GM21360 (cell line): ENCODE data around the gene ANKRD6.
"Not testable (repeated sequence)": the region's sequence is repeated elsewhere in the genome, so short reads cannot be mapped to it uniquely, and the experiment has no call there.

Experiments
- ATAC-seq: cut with Tn5 transposase; IDR thresholded peaks from one replicate; pipeline ENCODE4 v1.9.1; 2021; ENCODE audit warnings: mild to moderate bottlenecking, moderate library complexity; ENCODE audit not compliant: unreplicated experiment

Gene ANKRD6

GRCh38 chr6:89591745-89592144, 158.8 kb downstream of the ANKRD6 start:
- ATAC-seq: no peak

DNA sequence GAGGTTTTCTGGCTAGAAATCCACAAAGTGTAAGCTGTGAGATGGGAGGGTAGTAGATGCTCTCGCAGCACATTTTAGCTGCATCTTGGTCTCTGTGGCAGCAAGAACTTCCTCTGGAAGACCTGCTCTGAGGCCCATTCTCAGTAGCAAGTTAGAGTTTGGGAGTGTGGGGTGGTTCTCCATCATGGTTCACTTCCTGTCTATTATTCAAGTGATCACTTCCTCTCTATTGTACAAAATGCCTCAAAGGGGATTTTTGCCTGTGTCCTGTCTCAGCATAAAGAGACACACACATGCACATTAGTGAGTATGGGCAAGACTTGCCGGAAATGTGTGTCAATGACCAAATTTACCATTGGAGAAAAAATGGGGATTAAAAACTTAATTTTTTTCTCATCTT, 163.1 kb downstream of the ANKRD6 start:
- ATAC-seq: peak; percentile 94

DNA sequence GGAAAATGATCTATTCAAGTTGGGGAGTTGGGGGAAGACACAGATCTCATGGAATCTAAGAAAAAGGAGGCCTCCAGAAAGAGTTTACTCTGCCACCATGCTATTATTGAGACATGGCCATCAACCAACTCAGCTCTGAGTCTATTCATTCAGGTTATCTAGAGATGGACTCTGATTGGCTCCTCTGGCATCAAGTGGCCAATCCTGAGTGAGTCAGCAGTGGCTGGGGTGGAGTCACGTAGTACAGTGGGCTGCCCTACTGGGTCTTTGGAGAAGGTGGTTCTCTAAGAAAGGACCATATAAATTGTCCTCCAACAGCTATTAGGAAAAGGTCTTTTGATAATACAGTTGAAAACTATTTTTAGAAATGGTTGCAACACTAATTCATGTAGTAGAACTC, 163.5 kb downstream of the ANKRD6 start:
- no peak for ATAC-seq

- no peak for ATAC-seq
Observed at GRCh38 chr6:89597372-89597771, 164.4 kb downstream of the ANKRD6 start.

DNA sequence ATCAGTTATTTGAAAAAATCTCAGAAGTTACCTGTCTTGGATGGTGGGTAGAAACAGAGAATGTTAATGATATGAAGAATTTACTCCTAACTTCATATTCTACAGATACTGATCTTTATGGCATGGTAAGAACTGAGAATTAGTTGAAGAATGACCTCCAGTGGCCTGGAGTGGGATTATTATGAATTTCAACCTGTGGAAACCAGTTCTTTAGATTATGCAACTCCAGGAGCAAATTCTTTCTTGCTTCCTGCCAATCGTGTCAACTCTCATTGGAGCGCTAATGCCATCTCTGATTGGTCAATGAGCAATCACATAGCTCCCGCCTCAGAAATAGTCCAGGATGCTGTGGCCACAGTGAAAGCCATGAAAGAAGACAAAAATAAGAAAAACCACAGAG, 165.0 kb downstream of the ANKRD6 start:
- ATAC-seq: no peak

GRCh38 chr6:89599727-89600126, 166.8 kb downstream of the ANKRD6 start:
- no peak for ATAC-seq

- no peak for ATAC-seq
Observed at GRCh38 chr6:89602166-89602565, 169.2 kb downstream of the ANKRD6 start.

- no peak for ATAC-seq
Observed at GRCh38 chr6:89604653-89605052, 171.7 kb downstream of the ANKRD6 start.

- no peak for ATAC-seq
Observed at GRCh38 chr6:89605861-89606260, 172.9 kb downstream of the ANKRD6 start.

- no peak for ATAC-seq
Observed at GRCh38 chr6:89610149-89610642, 177.2 kb downstream of the ANKRD6 start.

GRCh38 chr6:89611666-89612065, 178.7 kb downstream of the ANKRD6 start:
- no peak for ATAC-seq

- ATAC-seq: no peak
Observed at GRCh38 chr6:89612121-89612520, 179.2 kb downstream of the ANKRD6 start.

- ATAC-seq: no peak
Observed at GRCh38 chr6:89613790-89614189, 180.8 kb downstream of the ANKRD6 start.

GRCh38 chr6:89615882-89616281, 182.9 kb downstream of the ANKRD6 start:
- no peak for ATAC-seq

- ATAC-seq: no peak
Observed at GRCh38 chr6:89616531-89616930, 183.6 kb downstream of the ANKRD6 start.

- no peak for ATAC-seq
Observed at GRCh38 chr6:89618026-89618425, 185.1 kb downstream of the ANKRD6 start.

- no peak for ATAC-seq
Observed at GRCh38 chr6:89619567-89619966, 186.6 kb downstream of the ANKRD6 start.

- no peak for ATAC-seq
Observed at GRCh38 chr6:89623749-89624148, 190.8 kb downstream of the ANKRD6 start.

GRCh38 chr6:89630488-89630887, 197.5 kb downstream of the ANKRD6 start:
- ATAC-seq: no peak

DNA sequence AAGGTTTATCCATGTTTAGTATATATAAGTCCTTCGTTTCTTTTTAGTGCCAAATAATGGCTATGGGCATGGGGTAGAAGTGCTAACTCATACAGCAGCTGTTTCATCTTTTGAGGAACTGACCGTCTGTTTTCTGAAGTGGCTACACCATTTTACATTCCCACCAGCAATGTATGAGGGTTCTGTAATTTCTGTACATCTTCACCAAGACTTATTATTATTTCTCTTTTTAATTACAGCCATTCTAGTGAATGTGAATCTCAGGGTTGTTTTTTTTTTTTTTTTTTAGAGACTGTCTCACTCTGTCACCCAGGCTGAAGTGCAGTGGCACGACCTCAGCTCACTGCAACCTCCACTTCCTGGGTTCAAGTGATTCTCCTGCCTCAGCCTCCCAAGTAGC, 203.5 kb downstream of the ANKRD6 start:
- ATAC-seq: not testable (repeated sequence)

DNA sequence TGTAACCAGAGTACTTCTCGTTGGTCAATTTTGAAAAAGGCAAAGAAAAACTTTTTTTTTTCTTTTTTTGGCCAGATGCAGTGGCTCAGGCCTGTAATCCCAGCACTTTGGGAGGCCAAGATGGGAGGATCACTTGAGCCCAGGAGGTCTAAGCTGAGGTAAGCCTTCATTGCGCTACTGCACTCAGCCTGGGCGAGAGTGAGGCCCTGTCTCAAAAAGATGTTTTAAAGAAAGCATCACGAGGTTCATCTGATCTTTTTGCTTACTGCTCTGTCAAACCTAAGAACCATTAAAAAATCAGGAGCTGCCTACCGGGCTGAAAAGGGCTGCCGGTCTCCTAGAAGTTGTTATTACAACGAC, 205.0 kb downstream of the ANKRD6 start:
- peak; percentile 5 for ATAC-seq

DNA sequence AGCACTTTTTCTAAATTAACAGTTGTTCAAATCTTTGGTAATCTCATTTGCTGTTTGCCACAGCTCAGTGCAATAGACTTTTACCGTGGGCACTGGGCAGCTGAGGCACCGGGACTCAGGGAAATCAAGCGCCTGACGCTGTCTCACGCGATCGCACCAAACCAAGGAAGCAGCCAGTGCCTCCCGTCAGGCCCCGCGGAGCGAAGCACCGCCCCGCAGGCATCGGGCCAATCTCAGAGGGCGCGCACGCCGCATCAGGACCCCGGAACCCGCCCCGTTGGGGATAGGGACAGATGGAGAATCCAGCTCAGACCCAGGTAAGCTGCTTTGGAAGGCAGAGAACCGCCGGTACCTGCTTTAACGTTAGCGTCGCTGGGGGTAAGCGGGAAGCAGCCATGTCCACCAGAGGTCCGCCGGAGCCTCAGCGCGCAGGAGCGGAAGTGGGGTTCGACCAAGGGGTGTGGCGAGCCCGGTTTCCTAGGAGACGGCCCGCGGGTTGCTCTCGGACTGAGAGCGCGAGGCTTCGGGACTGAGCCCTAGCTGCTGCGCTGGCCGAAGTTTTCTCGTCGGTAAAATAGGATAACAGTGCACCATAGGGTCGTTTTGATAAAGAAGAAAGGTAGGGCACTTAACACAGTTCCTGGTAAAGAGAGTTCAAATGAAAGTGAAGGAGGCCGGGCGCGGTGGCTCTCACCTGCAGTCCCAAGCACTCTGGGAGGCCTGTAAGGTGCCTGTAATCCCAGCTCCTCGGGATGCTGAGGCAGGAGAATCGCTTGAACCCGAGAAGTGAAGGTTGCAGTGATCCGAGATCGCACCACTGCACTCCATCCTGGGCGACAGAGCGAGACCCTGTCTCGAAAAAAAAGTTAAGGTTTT, 205.6 kb downstream of the ANKRD6 start, which contains the start of gene LYRM2:
LYRM2 (minus strand) TSS at position 428 of the 876 bp plus-strand sequence; CDS start at position 397, 31 bp downstream.
- ATAC-seq: peak; percentile 97

GRCh38 chr6:89640804-89641203, 207.9 kb downstream of the ANKRD6 start:
- ATAC-seq: no peak
